ENCODE measurements around the gene SRPK2.

The SRPK2 gene

GRCh38 chr7:105106473-105106872 lies 282.2 kb downstream of the SRPK2 start:
- Histone ChIP-seq H3K9ac (ENCODE audit: low read length) (no peak overlapping the region), H3F3A (ENCODE audit: insufficient read depth, low read length) (no peaks in the 10 kb centered on the region), H3K79me2 (ENCODE audit: insufficient read depth, low read length) (no peaks in the 10 kb centered on the region), H3K4me1 (ENCODE audit: insufficient read depth, low read length, severe bottlenecking) (no peaks in the 10 kb centered on the region), H3K27me3 (ENCODE audit: insufficient read depth, low read length) (no peaks in the 10 kb centered on the region), H3K9me2 (ENCODE audit: low read depth, low read length) (no peaks in the 10 kb centered on the region), H3K4me2 (ENCODE audit: low read length) (no peak overlapping the region), H3K27ac (ENCODE audit: low read depth, low read length, poor library complexity, severe bottlenecking) (no peak overlapping the region), H4K20me1 (ENCODE audit: insufficient read depth, low read length) (no peaks in the 10 kb centered on the region), H3K4me3 (ENCODE audit: low read depth, low read length, poor library complexity, severe bottlenecking) (no peak overlapping the region), H3K9me3 (ENCODE audit: low read length) (no peaks in the 10 kb centered on the region), H3K36me3 (ENCODE audit: insufficient read depth, low read length) (peaks cover 97% of the 10 kb centered on the region), H2AFZ (ENCODE audit: low read length) (no peak overlapping the region)
- TF ChIP-seq EZH2 (IDR thresholded peaks at IDR 0.05; ENCODE audit: borderline replicate concordance, low read length) (no peak), CTCF (IDR thresholded peaks at IDR 0.05; ENCODE audit: low read length) (no peak)

- Histone ChIP-seq H3K4me2 (ENCODE audit: low read length) (no peak overlapping the region), H3K9me3 (ENCODE audit: low read length) (no peaks in the 10 kb centered on the region), H3K4me3 (ENCODE audit: low read depth, low read length, poor library complexity, severe bottlenecking) (no peak overlapping the region), H3K4me1 (ENCODE audit: insufficient read depth, low read length, severe bottlenecking) (no peaks in the 10 kb centered on the region), H3K27ac (ENCODE audit: low read depth, low read length, poor library complexity, severe bottlenecking) (no peak overlapping the region), H3F3A (ENCODE audit: insufficient read depth, low read length) (no peaks in the 10 kb centered on the region), H3K36me3 (ENCODE audit: insufficient read depth, low read length) (peaks cover 97% of the 10 kb centered on the region), H2AFZ (ENCODE audit: low read length) (no peak overlapping the region), H4K20me1 (ENCODE audit: insufficient read depth, low read length) (no peaks in the 10 kb centered on the region), H3K9ac (ENCODE audit: low read length) (no peak overlapping the region), H3K9me2 (ENCODE audit: low read depth, low read length) (no peaks in the 10 kb centered on the region), H3K79me2 (ENCODE audit: insufficient read depth, low read length) (no peaks in the 10 kb centered on the region), H3K27me3 (ENCODE audit: insufficient read depth, low read length) (no peaks in the 10 kb centered on the region)
- TF ChIP-seq EZH2 (IDR thresholded peaks at IDR 0.05; ENCODE audit: borderline replicate concordance, low read length) (no peak), CTCF (IDR thresholded peaks at IDR 0.05; ENCODE audit: low read length) (no peak)
Observed at GRCh38 chr7:105105579-105105978, 283.1 kb downstream of the SRPK2 start.

GRCh38 chr7:105102557-105103352 lies 286.0 kb downstream of the SRPK2 start:
- H3K27me3 ChIP-seq (ENCODE audit: insufficient read depth, low read length) = no peaks in the 10 kb centered on the region
- no peak for TF ChIP-seq EZH2 (IDR thresholded peaks at IDR 0.05; ENCODE audit: borderline replicate concordance, low read length)
- no peak for TF ChIP-seq CTCF (IDR thresholded peaks at IDR 0.05; ENCODE audit: low read length)
- H3F3A ChIP-seq (ENCODE audit: insufficient read depth, low read length) = no peaks in the 10 kb centered on the region
- H3K27ac ChIP-seq (ENCODE audit: low read depth, low read length, poor library complexity, severe bottlenecking) = no peak overlapping the region
- no peaks in the 10 kb centered on the region for H3K79me2 ChIP-seq (ENCODE audit: insufficient read depth, low read length)
- H3K4me1 ChIP-seq (ENCODE audit: insufficient read depth, low read length, severe bottlenecking) = no peaks in the 10 kb centered on the region
- H3K9me3 ChIP-seq (ENCODE audit: low read length) = no peaks in the 10 kb centered on the region
- no peak overlapping the region for H3K9ac ChIP-seq (ENCODE audit: low read length)
- no peak overlapping the region for H2AFZ ChIP-seq (ENCODE audit: low read length)
- no peak overlapping the region for H3K4me2 ChIP-seq (ENCODE audit: low read length)
- H3K9me2 ChIP-seq (ENCODE audit: low read depth, low read length) = no peaks in the 10 kb centered on the region
- H4K20me1 ChIP-seq (ENCODE audit: insufficient read depth, low read length) = no peaks in the 10 kb centered on the region
- no peak overlapping the region for H3K4me3 ChIP-seq (ENCODE audit: low read depth, low read length, poor library complexity, severe bottlenecking)
- peaks cover 89% of the 10 kb centered on the region for H3K36me3 ChIP-seq (ENCODE audit: insufficient read depth, low read length)

Data from OCI-LY1 (cell line).